GM12873 (cell line): ENCODE results near the gene EMID1.

ENCODE experiments used
- TF ChIP-seq, protein P1 (sequence below): IDR thresholded peaks from 2 replicates; pipeline ENCODE4 v1.5.1; 2012; ENCODE audit warnings: low read depth, mild to moderate bottlenecking, moderate library complexity, low read length, control low read depth; ENCODE audit not compliant: insufficient read depth; ENCODE audit errors: missing control alignments

The EMID1 gene

GRCh38 chr22:29258407-29259252 lies 52.9 kb downstream of the EMID1 start:
- TF ChIP-seq, protein P1, sequence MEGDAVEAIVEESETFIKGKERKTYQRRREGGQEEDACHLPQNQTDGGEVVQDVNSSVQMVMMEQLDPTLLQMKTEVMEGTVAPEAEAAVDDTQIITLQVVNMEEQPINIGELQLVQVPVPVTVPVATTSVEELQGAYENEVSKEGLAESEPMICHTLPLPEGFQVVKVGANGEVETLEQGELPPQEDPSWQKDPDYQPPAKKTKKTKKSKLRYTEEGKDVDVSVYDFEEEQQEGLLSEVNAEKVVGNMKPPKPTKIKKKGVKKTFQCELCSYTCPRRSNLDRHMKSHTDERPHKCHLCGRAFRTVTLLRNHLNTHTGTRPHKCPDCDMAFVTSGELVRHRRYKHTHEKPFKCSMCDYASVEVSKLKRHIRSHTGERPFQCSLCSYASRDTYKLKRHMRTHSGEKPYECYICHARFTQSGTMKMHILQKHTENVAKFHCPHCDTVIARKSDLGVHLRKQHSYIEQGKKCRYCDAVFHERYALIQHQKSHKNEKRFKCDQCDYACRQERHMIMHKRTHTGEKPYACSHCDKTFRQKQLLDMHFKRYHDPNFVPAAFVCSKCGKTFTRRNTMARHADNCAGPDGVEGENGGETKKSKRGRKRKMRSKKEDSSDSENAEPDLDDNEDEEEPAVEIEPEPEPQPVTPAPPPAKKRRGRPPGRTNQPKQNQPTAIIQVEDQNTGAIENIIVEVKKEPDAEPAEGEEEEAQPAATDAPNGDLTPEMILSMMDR = no peak

- TF ChIP-seq, protein P1 = no peak
These were observed 53.7 kb downstream of the EMID1 start for GRCh38 chr22:29259253-29259899.

GRCh38 chr22:29260031-29260560 lies 54.4 kb downstream of the EMID1 start:
- TF ChIP-seq, protein P1 = no peak

DNA sequence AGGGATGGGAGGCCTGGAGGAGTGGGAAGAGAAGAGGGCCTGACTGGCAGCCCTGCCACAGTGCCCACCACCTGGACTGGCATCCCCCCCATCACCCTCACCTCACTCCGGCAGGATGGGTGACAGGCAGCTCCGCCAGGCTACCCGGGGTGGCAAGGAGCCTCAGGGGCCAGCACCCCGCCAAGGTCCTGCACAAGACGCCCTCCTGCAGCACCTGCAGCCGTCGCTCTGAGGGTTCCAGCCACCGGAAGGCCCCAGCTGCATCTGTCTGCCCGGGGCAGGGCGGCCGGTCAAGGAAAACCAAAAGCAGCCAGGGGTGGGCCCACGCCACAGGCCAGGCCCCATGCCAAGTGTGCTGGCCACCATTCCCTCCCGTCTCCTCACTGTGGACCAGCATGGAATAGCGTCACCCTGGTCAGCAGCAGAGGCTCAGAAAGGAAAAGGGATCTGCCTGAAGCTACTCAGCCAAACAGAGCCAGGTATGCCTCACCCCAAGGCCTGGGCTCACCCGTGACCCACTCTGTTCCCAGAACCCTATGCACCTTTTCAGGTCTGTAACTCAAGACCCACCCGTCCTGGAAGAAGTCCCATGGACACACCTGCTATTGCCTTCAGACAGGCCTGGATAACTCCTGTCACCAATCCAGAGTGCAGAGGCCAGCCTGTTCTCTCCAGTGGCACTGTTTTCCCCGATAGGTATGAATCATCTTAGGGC lies 55.1 kb downstream of the EMID1 start:
- TF ChIP-seq, protein P1 = no peak

DNA sequence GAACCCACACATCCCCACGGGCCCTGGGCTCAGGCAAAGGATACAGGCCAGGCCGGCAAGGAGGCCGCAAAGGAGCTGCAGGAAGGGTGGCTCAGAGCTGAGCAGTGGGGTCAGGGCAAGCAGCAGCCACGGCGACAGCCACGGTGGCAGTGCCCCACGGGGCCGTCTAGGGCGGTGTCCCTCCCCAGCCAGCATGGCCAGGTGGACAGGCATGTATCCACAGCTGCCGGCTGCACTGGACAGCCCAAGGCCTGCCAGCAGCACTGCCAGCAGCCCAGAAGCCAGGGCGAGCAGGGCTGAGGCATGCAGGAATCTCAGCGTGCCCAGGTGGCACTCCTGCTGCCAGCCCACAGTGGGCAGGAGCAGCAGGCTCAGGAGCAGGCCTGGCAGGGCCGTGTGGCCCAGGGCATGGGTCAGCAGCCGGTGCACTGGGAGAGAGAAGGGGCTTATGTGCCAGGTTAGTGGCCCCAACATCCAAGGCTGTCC lies 58.1 kb downstream of the EMID1 start:
- TF ChIP-seq, protein P1 = no peak

GRCh38 chr22:29265305-29265704 lies 59.6 kb downstream of the EMID1 start:
- TF ChIP-seq, protein P1 = no peak

- TF ChIP-seq, protein P1 = no peak
These were observed 60.2 kb downstream of the EMID1 start for GRCh38 chr22:29265929-29266328.
